IMR-90 (cell line): Measurements from ENCODE around the gene C10orf120. TPM values are rescaled to one million over a fixed set of nuclear protein-coding genes. Genes with fewer than 3 reads are reported as not detected.

Source experiments
- ATAC-seq: fragments of 200-7000 bp; cut with Tn5 transposase; 2 replicates; pipeline ENCODE4 v1.9.1; 2020; ENCODE audit warnings: low read depth, mild to moderate bottlenecking, moderate library complexity
- BruUV-seq: library from RNA; stranded (reverse); fragments of 400-500 nt; replicated peaks from 2 replicates; lab custom pipeline; 2021; lab: Mats Ljungman, UMichigan
- CTCF ChIA-PET: fragments of 300-600 bp; formaldehyde crosslinking; extraction: SDS; loops from one replicate; lab custom pipeline; 2021; ENCODE audit warnings: antibody characterized with exemption; lab: Yijun Ruan, JAX
- POLR2A ChIA-PET: fragments of 300-600 bp; sonication (Branson Sonifier 250); formaldehyde crosslinking; loops from one replicate; lab custom pipeline; 2022; ENCODE audit warnings: antibody characterized with exemption; ENCODE audit not compliant: unreplicated experiment; lab: Charles Lee
- DNase-seq: peaks from one replicate; pipeline ENCODE4 v3.0.0; 2013
- H2AFZ ChIP-seq: replicated peaks from 2 replicates; pipeline ENCODE3; 2013; ENCODE audit warnings: low read length, mild to moderate bottlenecking; ENCODE audit not compliant: poor library complexity
- H2AK5ac ChIP-seq: 2 replicates; pipeline ENCODE4 v1.6.1; 2013; ENCODE audit warnings: low read depth, low read length, inconsistent platforms
- H2AK9ac ChIP-seq: replicated peaks from 2 replicates; pipeline ENCODE3; 2013; ENCODE audit warnings: mild to moderate bottlenecking, low read depth, low read length, moderate library complexity; ENCODE audit not compliant: poor library complexity
- H2BK120ac ChIP-seq: 2 replicates; pipeline ENCODE4 v1.6.1; 2013; ENCODE audit warnings: low read depth, low read length, inconsistent platforms
- H2BK15ac ChIP-seq: 3 replicates; pipeline ENCODE4 v1.6.1; 2013; ENCODE audit warnings: low read depth, low read length, inconsistent platforms
- H2BK20ac ChIP-seq: 2 replicates; pipeline ENCODE4 v1.6.1; 2013; ENCODE audit warnings: low read depth, mild to moderate bottlenecking, inconsistent platforms, low read length, moderate library complexity
- H2BK5ac ChIP-seq: 2 replicates; pipeline ENCODE4 v1.6.1; 2013; ENCODE audit warnings: mild to moderate bottlenecking, low read depth, low read length, inconsistent platforms; ENCODE audit not compliant: poor library complexity, severe bottlenecking
- H3K14ac ChIP-seq: replicated peaks from 2 replicates; pipeline ENCODE4 v1.6.1; 2013; ENCODE audit warnings: low read depth, low read length, inconsistent platforms
- H3K18ac ChIP-seq: 2 replicates; pipeline ENCODE4 v1.6.1; 2013; ENCODE audit warnings: low read depth, low read length, control low read depth
- H3K23ac ChIP-seq: 2 replicates; pipeline ENCODE4 v1.6.1; 2013; ENCODE audit warnings: low read depth, low read length, inconsistent platforms
- H3K27ac ChIP-seq: 2 replicates; pipeline ENCODE4 v1.5.1; 2013; ENCODE audit warnings: mild to moderate bottlenecking, control low read depth, low read length; ENCODE audit not compliant: insufficient read depth
- H3K27me3 ChIP-seq: 2 replicates; pipeline ENCODE4 v1.6.1; 2013; ENCODE audit warnings: low read length; ENCODE audit not compliant: control insufficient read depth, insufficient read depth
- H3K36me3 ChIP-seq: 2 replicates; pipeline ENCODE4 v1.6.1; 2013; ENCODE audit warnings: low read length, mixed read lengths; ENCODE audit not compliant: control insufficient read depth, insufficient read depth
- H3K4ac ChIP-seq: 2 replicates; pipeline ENCODE4 v1.6.1; 2013; ENCODE audit warnings: low read depth, low read length, inconsistent platforms
- H3K4me1 ChIP-seq: 2 replicates; pipeline ENCODE4 v1.6.1; 2013; ENCODE audit warnings: low read length, mixed read lengths; ENCODE audit not compliant: control insufficient read depth, insufficient read depth
- H3K4me2 ChIP-seq: 2 replicates; pipeline ENCODE4 v1.6.1; 2013; ENCODE audit warnings: low read depth, mild to moderate bottlenecking, control low read depth, low read length, moderate library complexity
- H3K4me3 ChIP-seq: 2 replicates; pipeline ENCODE4 v1.5.1; 2013; ENCODE audit warnings: low read depth, mild to moderate bottlenecking, control low read depth, low read length, moderate library complexity; ENCODE audit not compliant: insufficient read depth
- H3K56ac ChIP-seq: 2 replicates; pipeline ENCODE4 v1.6.1; 2013; ENCODE audit warnings: low read length, inconsistent platforms; ENCODE audit not compliant: insufficient read depth; ENCODE audit errors: extremely low read depth
- H3K79me1 ChIP-seq, 2 experiments: 2 replicates each; pipeline ENCODE4 v1.6.1; 2013; ENCODE audit warnings: low read length in 2 of 2, inconsistent platforms in 1 of 2, low read depth in 1 of 2
- H3K9ac ChIP-seq: 2 replicates; pipeline ENCODE4 v1.6.1; 2013; ENCODE audit warnings: low read depth, low read length, control low read depth
- H3K9me1 ChIP-seq: 2 replicates; pipeline ENCODE4 v1.6.1; 2013; ENCODE audit warnings: low read length, inconsistent platforms; ENCODE audit not compliant: insufficient read depth
- H3K9me3 ChIP-seq: 2 replicates; pipeline ENCODE4 v1.6.1; 2013; ENCODE audit warnings: low read length; ENCODE audit not compliant: control insufficient read depth, insufficient read depth
- H4K20me1 ChIP-seq: 2 replicates; pipeline ENCODE4 v1.6.1; 2013; ENCODE audit warnings: low read length, inconsistent platforms; ENCODE audit not compliant: insufficient read depth
- H4K5ac ChIP-seq: 2 replicates; pipeline ENCODE4 v1.6.1; 2013; ENCODE audit warnings: mild to moderate bottlenecking, low read depth, low read length, control low read depth
- H4K8ac ChIP-seq, 2 experiments: 2 replicates each; pipeline ENCODE4 v1.6.1; 2013; ENCODE audit warnings: low read depth in 2 of 2, low read length in 2 of 2, control low read depth in 1 of 2, inconsistent platforms in 1 of 2
- H4K91ac ChIP-seq: 2 replicates; pipeline ENCODE4 v1.6.1; 2013; ENCODE audit warnings: low read depth, low read length, inconsistent platforms; ENCODE audit not compliant: insufficient read depth
- BHLHE40 ChIP-seq: fragments of 150-350 bp; IDR thresholded peaks from 2 replicates; pipeline ENCODE4 v1.6.1; 2016; ENCODE audit warnings: mild to moderate bottlenecking, low read depth, low read length
- CEBPB ChIP-seq: IDR thresholded peaks from 2 replicates; pipeline ENCODE4 v1.6.1; 2012; ENCODE audit warnings: low read depth, low read length, improper control_type of control experiment
- ELK1 ChIP-seq: fragments of 150-350 bp; IDR thresholded peaks from 2 replicates; pipeline ENCODE4 v1.6.1; 2016; ENCODE audit warnings: low read depth, mild to moderate bottlenecking, low read length, moderate library complexity, borderline replicate concordance
- MXI1 ChIP-seq: IDR thresholded peaks from 2 replicates; pipeline ENCODE4 v1.6.1; 2012; ENCODE audit warnings: low read depth, mild to moderate bottlenecking, low read length, moderate library complexity, borderline replicate concordance
- RAD21 ChIP-seq: IDR thresholded peaks from 2 replicates; pipeline ENCODE4 v1.6.1; 2012; ENCODE audit warnings: low read length, improper control_type of control experiment
- SMC3 ChIP-seq: fragments of 150-350 bp; IDR thresholded peaks from 2 replicates; pipeline ENCODE4 v1.6.1; 2016; ENCODE audit warnings: low read depth, mild to moderate bottlenecking, antibody characterized with exemption, low read length, moderate library complexity
- WGBS, 2 experiments: methylation state at CpG; one replicate each; pipeline versions ENCODE4 v1.1.5 to v1.1.7; 2013; ENCODE audit warnings: missing lambda C conversion rate in 2 of 2; ENCODE audit not compliant: insufficient read length in 1 of 2; ENCODE audit errors: extremely low coverage in 2 of 2; 5-methylcytosine and 5-hydroxymethylcytosine counted together
- dilution Hi-C: fragments of 300-500 bp; cut with HindIII; formaldehyde crosslinking; loops from one replicate; pipeline ENCODE4 v1.14.3; 2018; ENCODE audit warnings: low sequenced_read_pairs; ENCODE audit not compliant: unreplicated experiment
- in situ Hi-C: fragments of 300-500 bp; cut with MboI; formaldehyde crosslinking; loops from 3 replicates; pipeline ENCODE4 v1.14.3; 2019; ENCODE audit warnings: low sequenced_read_pairs, inconsistent platforms, mixed read lengths
- intact Hi-C: fragments of 100-400 bp; cut with micrococcal nuclease; formaldehyde crosslinking; loops from 2 replicates; pipeline ENCODE4 v1.10.0; 2022
- polyA plus RNA-seq, 3 experiments: library from polyadenylated mRNA; depleted of rRNA; stranded (reverse); fragments of >200 nt; gene quantifications; 2 replicates each; pipeline ENCODE4 v1.2.3, GENCODE V29; 2012; ENCODE audit warnings: low replicate concordance in 1 of 3
- total RNA-seq: library from RNA; depleted of rRNA; stranded (reverse); fragments of >200 nt; gene quantifications from 2 replicates; pipeline ENCODE4 v1.2.3, GENCODE V29; 2012

C10orf120 gene
- total and polyA plus RNA-seq, 2 of the 4 experiments (the other 2 are of a cell fraction) = not detected

GRCh38 chr10:122671355-122671754 lies 28.3 kb downstream of the C10orf120 start:
- CTCF ChIA-PET = no interaction called here

More at GRCh38 chr10:122671355-122671754, 28.3 kb downstream of the C10orf120 start:
- no CpG with 5 or more reads among the region's 3 CpGs for WGBS, 2 experiments
- dilution Hi-C loops = no loop called here
- Histone ChIP-seq H3K27ac (no peak overlapping the region), H2BK5ac (no peak overlapping the region), H3K23ac (no peak overlapping the region), H3K9ac (no peak overlapping the region), H3K18ac (no peak overlapping the region), H3K4ac (no peak overlapping the region), H2BK120ac (no peak overlapping the region), H4K8ac (no peak overlapping the region), H3K79me1 (no peaks in the 10 kb centered on the region), H3K27me3 (no peaks in the 10 kb centered on the region), H4K91ac (no peak overlapping the region), H3K9me1 (no peaks in the 10 kb centered on the region), H4K5ac (no peak overlapping the region), H2AFZ (no peak overlapping the region), H3K36me3 (no peaks in the 10 kb centered on the region), H2BK20ac (no peak overlapping the region), H2BK15ac (no peak overlapping the region), H3K4me3 (no peak overlapping the region), H2AK5ac (no peak overlapping the region), H2AK9ac (no peak overlapping the region), H3K56ac (no peak overlapping the region), H3K4me1 (no peaks in the 10 kb centered on the region), H3K9me3 (no peaks in the 10 kb centered on the region; the same call in 1 of the 2 replicates), H4K20me1 (no peaks in the 10 kb centered on the region), H3K4me2 (no peak overlapping the region), H3K14ac (no peak overlapping the region)
- POLR2A ChIA-PET = no interaction called here
- in situ Hi-C loops = loop anchor here (25.0 kb wide), 1 partner anchor 891 kb away; no protein-coding TSS in a partner anchor
- intact Hi-C loops = no loop called here
- DNase-seq (no peak), ATAC-seq (no peak)
- BruUV-seq = no TSS peak
- TF ChIP-seq RAD21 (no peak), MXI1 (no peak), ELK1 (no peak), SMC3 (no peak), CEBPB (0 out of 2 replicates have a peak, but pooled peaks have one; percentile 13), BHLHE40 (no peak)
